Ureter (tissue), 1 donor: ENCODE data around the gene CPS1. TPM values are rescaled to one million over a fixed set of nuclear protein-coding genes. Genes with fewer than 3 reads are reported as not detected.

Source experiments
- DNase-seq: peaks from one replicate; pipeline ENCODE4 v3.0.0-alpha.2; 2020; ENCODE audit warnings: low spot score
- total RNA-seq: library from RNA; stranded (reverse); gene quantifications from one replicate; pipeline ENCODE4 v1.2.4, GENCODE V29; 2023
- donor health status: DM: yes; HTN: yes; CAD: no.

Gene CPS1
- total RNA-seq, 1 donor from 2014 or later: 3.9 TPM

- DNase-seq: no peak
Measured at GRCh38 chr2:210681491-210681890, 125.1 kb downstream of the CPS1 start.

- no peak for DNase-seq
Measured at GRCh38 chr2:210686401-210686800, 130.0 kb downstream of the CPS1 start.

DNA sequence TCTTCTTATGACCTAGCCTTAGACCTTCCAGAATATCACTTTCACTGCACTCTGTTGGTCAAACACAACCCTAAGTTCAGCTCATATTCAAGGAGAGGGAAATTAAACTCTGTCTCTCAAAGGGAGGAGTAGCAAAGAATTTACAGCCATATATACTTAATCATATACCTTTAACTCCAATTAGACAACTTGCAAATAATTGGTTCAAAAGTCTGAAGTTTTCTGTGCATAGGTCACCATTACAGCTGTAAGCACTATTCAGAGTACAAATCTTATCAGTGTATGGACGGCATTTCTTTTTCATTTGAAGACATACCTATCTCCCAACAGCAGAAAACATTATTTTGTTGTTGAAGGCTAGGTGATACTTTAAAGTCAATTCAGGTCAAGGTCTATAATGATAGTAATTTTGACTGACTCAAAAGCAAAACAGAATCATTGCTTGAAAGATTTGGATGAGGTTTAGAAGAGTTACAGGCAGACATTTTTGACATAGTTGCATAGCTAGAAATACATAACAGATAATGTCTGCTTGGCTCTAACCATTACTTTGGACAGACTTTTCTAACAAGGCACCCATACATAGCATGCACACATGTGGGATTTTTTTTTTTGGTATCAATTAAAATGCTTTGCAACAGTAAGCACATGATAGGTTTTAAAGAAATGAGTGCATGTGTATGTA lies 131.5 kb downstream of the CPS1 start:
- DNase-seq: no peak

DNA sequence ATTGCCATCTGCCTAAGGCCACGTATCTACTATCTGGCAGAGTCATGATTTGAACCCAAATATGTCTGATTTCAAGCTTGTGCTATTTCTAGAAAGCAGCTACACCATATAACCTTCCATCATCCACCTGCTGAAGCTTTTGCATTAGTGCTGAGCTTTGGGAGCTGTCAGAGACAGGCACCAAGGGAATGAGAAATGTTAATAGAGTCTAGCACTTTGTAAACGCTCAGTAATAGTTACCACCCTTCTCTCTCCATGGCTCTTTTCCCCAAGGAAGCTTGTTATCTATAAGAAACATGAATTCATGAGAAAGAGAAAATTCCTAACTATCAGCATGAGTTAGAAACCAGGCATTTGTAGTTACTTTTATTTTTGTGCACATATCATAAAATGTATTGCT lies 151.5 kb downstream of the CPS1 start:
- DNase-seq: no peak

- DNase-seq: no peak
Measured at GRCh38 chr2:210713122-210713521, 156.7 kb downstream of the CPS1 start.

- DNase-seq: no peak
Measured at GRCh38 chr2:210715560-210716082, 159.2 kb downstream of the CPS1 start.

GRCh38 chr2:210718503-210718902 lies 162.1 kb downstream of the CPS1 start:
- no peak for DNase-seq

DNA sequence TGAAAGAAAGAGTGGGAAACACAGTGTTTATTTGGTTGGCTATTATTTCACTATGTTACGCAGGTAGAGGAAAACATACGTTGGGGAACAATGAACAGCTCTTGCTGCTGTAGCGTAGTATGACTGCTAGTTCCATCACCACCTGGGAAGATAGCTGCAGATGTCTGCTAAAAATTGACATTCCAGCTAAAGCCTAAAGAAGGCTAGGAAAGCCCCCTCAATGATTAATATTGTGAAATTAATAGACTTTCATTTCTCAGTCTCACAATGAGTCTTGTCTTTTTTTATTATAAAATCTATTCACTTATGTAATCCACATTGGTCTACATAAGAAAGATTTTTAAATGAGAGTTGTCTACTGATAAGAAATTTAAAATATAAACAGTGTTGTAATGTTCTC lies 165.7 kb downstream of the CPS1 start:
- no peak for DNase-seq

DNA sequence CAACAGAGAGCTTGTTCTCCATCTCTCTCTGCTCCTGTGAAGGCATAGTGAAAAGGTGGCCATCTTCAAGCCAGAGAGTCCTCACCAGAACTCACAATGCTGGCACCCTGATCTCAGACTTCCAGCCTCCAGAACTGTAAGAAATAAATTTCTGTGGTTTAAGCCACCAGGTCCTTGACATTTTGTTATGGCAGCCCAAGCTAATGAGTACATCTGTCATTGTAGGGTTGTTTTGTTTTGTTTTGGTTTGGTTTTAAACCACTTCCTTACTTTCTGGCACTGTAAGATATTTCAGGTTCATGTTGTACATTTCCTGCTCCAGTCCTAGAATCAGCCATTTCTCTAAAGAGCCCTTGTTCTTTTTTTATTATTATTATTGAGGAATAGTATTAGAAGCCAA lies 171.2 kb downstream of the CPS1 start:
- no peak for DNase-seq

Other genes with a start within 250 kb of the CPS1 start
- gene MYL1, start 241.4 kb upstream of the CPS1 start, total RNA-seq: 0.42 TPM
- 57.5 TPM for gene LANCL1, start 79.8 kb upstream of the CPS1 start, total RNA-seq